GM12874 (cell line): ENCODE results near the gene IQCH.

Source experiments
- CTCF ChIP-seq: IDR thresholded peaks from 2 replicates; pipeline ENCODE4 v1.5.1; 2011; ENCODE audit warnings: low read depth, mild to moderate bottlenecking, control low read depth, low read length, moderate library complexity; ENCODE audit not compliant: insufficient read depth

The IQCH gene

GRCh38 chr15:67416891-67417290, 162.3 kb downstream of the IQCH start:
- TF ChIP-seq CTCF, result no peak

GRCh38 chr15:67419705-67420104, 165.1 kb downstream of the IQCH start:
- no peak for TF ChIP-seq CTCF

- TF ChIP-seq CTCF, result no peak
Measured at GRCh38 chr15:67420137-67420536, 165.6 kb downstream of the IQCH start.

- TF ChIP-seq CTCF, result no peak
Measured at GRCh38 chr15:67421105-67421504, 166.5 kb downstream of the IQCH start.

- no peak for TF ChIP-seq CTCF
Measured at GRCh38 chr15:67422296-67422695, 167.7 kb downstream of the IQCH start.

- TF ChIP-seq CTCF, result peak; percentile 77
Measured at GRCh38 chr15:67433495-67434099, 179.0 kb downstream of the IQCH start.

GRCh38 chr15:67444100-67444499, 189.5 kb downstream of the IQCH start:
- TF ChIP-seq CTCF, result no peak
